Common myeloid progenitor, CD34-positive (primary cell): ENCODE results near the gene MRPL23.

Experiments used
- CTCF ChIA-PET: fragments of 350-600 bp; sonication (Branson Sonifier 250); formaldehyde crosslinking; loops from one replicate; lab custom pipeline; 2021; ENCODE audit warnings: antibody characterized with exemption; lab: Charles Lee
- POLR2A ChIA-PET: fragments of 350-600 bp; sonication (Branson Sonifier 250); formaldehyde crosslinking; loops from one replicate; lab custom pipeline; 2021; ENCODE audit warnings: antibody characterized with exemption; lab: Charles Lee
- DNase-seq, 3 donors: peaks; one replicate each; pipeline versions ENCODE4 v3.0.0 to v3.0.0-alpha.2; 2013
- H3K27ac ChIP-seq, 2 experiments: 1 replicate in 1 of 2; 2 replicates in 1 of 2; pipeline ENCODE4 v1.7.0; 2013; ENCODE audit warnings: inconsistent platforms in 2 of 2, low read length in 2 of 2, mild to moderate bottlenecking in 2 of 2, low read depth in 1 of 2, moderate library complexity in 1 of 2; ENCODE audit not compliant: severe bottlenecking in 2 of 2, insufficient read depth in 1 of 2, poor library complexity in 1 of 2
- H3K27me3 ChIP-seq, 5 experiments: replicated peaks in 2 of 5; 1 replicate in 3 of 5; 2 replicates in 2 of 5; pipeline versions ENCODE4 v1.6.1 to v1.7.0; 2013; ENCODE audit warnings: low read length in 4 of 5, mild to moderate bottlenecking in 2 of 5, moderate library complexity in 2 of 5, inconsistent platforms in 1 of 5; ENCODE audit not compliant: insufficient read depth in 5 of 5, control insufficient read depth in 4 of 5
- H3K36me3 ChIP-seq, 4 experiments: 1 replicate in 2 of 4; 2 replicates in 2 of 4; pipeline versions ENCODE4 v1.6.1 to v1.7.0; 2013; ENCODE audit warnings: low read length in 3 of 4, control low read depth in 1 of 4, mild to moderate bottlenecking in 1 of 4; ENCODE audit not compliant: control insufficient read depth in 4 of 4, insufficient read depth in 4 of 4
- H3K4me1 ChIP-seq, 4 experiments: 1 replicate in 3 of 4; 2 replicates in 1 of 4; pipeline versions ENCODE4 v1.6.1 to v1.7.1; 2013; ENCODE audit warnings: low read length in 3 of 4, mild to moderate bottlenecking in 3 of 4, control low read depth in 1 of 4, inconsistent platforms in 1 of 4, moderate library complexity in 1 of 4; ENCODE audit not compliant: control insufficient read depth in 4 of 4, insufficient read depth in 4 of 4; ENCODE audit errors: control extremely low read depth in 1 of 4
- H3K4me3 ChIP-seq, 7 experiments: 1 replicate in 4 of 7; 2 replicates in 3 of 7; pipeline versions ENCODE4 v1.5.1 to v1.7.0; 2013; ENCODE audit warnings: mild to moderate bottlenecking in 7 of 7, low read length in 6 of 7, moderate library complexity in 6 of 7, inconsistent platforms in 2 of 7, low read depth in 2 of 7, control low read depth in 1 of 7; ENCODE audit not compliant: insufficient read depth in 4 of 7, control insufficient read depth in 1 of 7; ENCODE audit errors: extremely low read depth in 1 of 7
- H3K9me3 ChIP-seq, 5 experiments: 1 replicate in 4 of 5; 2 replicates in 1 of 5; pipeline versions ENCODE4 v1.6.1 to v1.7.1; 2013; ENCODE audit warnings: low read length in 4 of 5, mild to moderate bottlenecking in 2 of 5, inconsistent platforms in 1 of 5, low read depth in 1 of 5, moderate library complexity in 1 of 5; ENCODE audit not compliant: control insufficient read depth in 4 of 5, insufficient read depth in 2 of 5; ENCODE audit errors: control extremely low read depth in 1 of 5
- WGBS: methylation state at CpG from one replicate; pipeline ENCODE4 v1.1.5; 2013; ENCODE audit not compliant: insufficient coverage; 5-methylcytosine and 5-hydroxymethylcytosine counted together

The MRPL23 gene

DNA sequence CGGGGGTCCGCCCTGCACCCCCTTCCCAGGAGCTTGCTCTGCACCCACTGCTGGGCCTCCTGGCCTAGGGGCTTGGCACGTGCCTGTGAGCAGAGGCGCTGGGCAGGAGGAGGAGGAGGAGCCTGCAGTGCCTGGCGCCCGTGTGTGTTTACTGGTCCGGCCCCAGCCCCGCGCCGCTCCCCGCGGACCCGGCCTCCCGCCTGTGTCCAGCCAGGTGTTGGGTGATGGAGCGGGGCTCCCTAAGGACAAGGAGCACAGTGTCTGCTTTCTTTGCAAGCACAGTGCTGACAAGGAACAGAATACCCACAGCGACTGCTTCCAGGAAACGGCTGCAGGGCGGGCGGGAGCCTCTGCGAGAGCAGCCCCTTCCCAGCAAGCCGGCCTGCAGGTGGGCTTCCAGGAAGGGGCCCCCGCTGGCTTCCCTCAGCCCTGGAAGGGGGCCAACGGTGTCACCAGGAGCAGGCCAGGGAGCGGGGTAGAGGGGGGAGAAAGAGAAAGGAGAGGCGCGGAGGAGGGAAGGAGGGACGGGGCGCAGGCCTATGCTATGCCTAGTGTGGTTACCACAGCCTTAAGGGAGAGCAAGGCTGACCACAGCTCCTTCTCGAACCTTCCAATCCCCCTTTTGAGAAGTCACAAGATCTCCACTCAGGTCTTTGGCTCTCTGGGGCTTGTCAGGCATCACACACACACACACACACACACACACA, 43.9 kb downstream of the MRPL23 start:
- CTCF ChIA-PET = interaction anchor here (1.4 kb wide), 1 partner anchor 160 kb away, joined by 5 read pairs; no protein-coding TSS in a partner anchor
- Histone ChIP-seq H3K4me3 (no peak overlapping the region), H3K9me3 (no peaks in the 10 kb centered on the region), H3K36me3 (no peaks in the 10 kb centered on the region), H3K27me3 (no peaks in the 10 kb centered on the region), H3K4me1 (no peaks in the 10 kb centered on the region), H3K27ac (no peak overlapping the region)
- WGBS = no CpG with 5 or more reads among the region's 29 CpGs
- POLR2A ChIA-PET = interaction anchor here (0.6 to 0.9 kb wide), 2 partner anchors 114 to 157 kb away, joined by 3 read pairs; no protein-coding TSS in a partner anchor
- no peak for DNase-seq

DNA sequence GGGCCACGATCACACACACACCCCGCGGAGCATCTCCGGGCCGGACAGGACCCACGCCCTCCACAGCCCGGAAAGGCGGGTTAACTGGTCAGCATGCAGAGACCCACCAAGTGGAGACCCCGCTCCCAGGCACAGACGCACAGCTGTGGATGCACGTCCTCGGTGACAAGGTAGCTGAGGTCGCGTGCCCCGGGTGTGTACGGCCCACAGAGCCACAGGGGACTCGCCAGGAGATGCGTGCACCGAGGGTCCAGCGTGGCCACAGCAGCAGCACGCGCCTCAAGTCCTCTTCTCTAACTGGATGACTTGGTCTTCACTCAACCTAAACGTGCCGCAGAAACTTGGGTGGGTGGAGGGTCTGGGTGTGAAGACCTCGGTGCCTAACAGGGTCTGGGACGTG, 45.0 kb downstream of the MRPL23 start:
- Histone ChIP-seq H3K4me1 (no peaks in the 10 kb centered on the region), H3K4me3 (no peak overlapping the region), H3K9me3 (no peaks in the 10 kb centered on the region), H3K36me3 (no peaks in the 10 kb centered on the region), H3K27me3 (no peaks in the 10 kb centered on the region), H3K27ac (no peak overlapping the region)
- WGBS = no CpG with 5 or more reads among the region's 26 CpGs
- DNase-seq = no peak
- ChIA-PET CTCF (interaction anchor here (1.4 kb wide), 1 partner anchor 159 kb away, joined by 5 read pairs; no protein-coding TSS in a partner anchor), POLR2A (interaction anchor here (0.6 kb wide), 1 partner anchor 116 kb away, joined by 3 read pairs; no protein-coding TSS in a partner anchor)

DNA sequence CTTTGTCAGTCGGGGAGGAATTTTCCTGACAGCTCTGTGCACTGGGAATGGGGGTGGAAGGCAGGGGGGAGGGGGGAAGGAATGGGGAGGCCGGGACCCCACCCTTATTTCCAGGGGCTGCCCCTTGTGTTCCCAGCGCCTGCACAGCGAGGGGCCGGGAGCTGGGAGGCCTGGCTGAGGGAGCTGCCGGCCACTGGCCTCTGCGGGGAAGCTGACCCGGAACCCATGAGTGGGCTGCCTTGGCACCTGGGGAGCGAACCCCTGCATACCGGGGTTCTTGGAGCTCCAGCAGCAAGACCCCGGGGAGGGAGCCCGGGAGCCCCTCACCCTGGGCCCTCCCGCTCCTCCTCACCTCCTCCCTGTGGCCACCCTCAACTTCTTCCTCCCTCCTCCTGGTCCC, 47.0 kb downstream of the MRPL23 start:
- CTCF ChIA-PET = interaction anchor here (0.6 to 1.6 kb wide), 2 partner anchors 148 to 156 kb away, joined by 3 to 4 read pairs; partner anchors contain the start of gene TNNI2
- Histone ChIP-seq H3K4me3 (no peak overlapping the region), H3K27me3 (no peaks in the 10 kb centered on the region), H3K36me3 (no peaks in the 10 kb centered on the region), H3K27ac (no peak overlapping the region), H3K4me1 (no peaks in the 10 kb centered on the region), H3K9me3 (no peaks in the 10 kb centered on the region)
- no peak for DNase-seq
- POLR2A ChIA-PET = no interaction called here
- no CpG with 5 or more reads among the region's 13 CpGs for WGBS

DNA sequence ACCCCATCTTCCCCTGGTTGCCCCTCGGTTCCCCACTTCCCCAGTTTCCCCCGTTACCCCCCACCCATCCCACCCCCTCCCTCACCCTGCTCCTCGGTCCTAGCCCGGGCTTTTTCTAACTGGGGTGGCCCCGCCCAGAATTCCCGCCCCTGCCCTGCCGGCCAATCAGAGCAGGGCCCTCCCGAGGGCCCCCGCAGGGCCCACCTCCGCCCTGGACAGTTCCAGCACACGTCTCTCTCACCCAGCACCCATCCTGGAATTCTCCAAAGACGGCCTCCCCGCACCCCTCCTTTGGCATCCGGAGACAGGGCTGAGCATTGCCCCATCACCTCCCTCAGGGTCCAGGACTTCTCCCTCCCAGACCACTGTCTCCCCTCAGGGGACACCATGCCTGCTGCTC, 50.6 kb downstream of the MRPL23 start, which contains the start of gene H19:
Gene H19 (minus strand): TSS at position 88 of the 400 bp plus-strand sequence.
- no peaks in the 10 kb centered on the region for H3K4me1 ChIP-seq
- no peak for DNase-seq
- CTCF ChIA-PET = interaction anchor here (0.9 to 1.5 kb wide), 9 partner anchors 9 to 358 kb away, joined by 3 to 8 read pairs (median 4); partner anchors contain the start of gene SYT8
- POLR2A ChIA-PET = no interaction called here
- H3K27me3 ChIP-seq = no peaks in the 10 kb centered on the region
- no peak within 1 kb of the TSS for H3K27ac ChIP-seq
- no CpG with 5 or more reads among the region's 14 CpGs for WGBS
- no peaks in the 10 kb centered on the region for H3K36me3 ChIP-seq
- no peak within 1 kb of the TSS for H3K4me3 ChIP-seq
- no peaks in the 10 kb centered on the region for H3K9me3 ChIP-seq

DNA sequence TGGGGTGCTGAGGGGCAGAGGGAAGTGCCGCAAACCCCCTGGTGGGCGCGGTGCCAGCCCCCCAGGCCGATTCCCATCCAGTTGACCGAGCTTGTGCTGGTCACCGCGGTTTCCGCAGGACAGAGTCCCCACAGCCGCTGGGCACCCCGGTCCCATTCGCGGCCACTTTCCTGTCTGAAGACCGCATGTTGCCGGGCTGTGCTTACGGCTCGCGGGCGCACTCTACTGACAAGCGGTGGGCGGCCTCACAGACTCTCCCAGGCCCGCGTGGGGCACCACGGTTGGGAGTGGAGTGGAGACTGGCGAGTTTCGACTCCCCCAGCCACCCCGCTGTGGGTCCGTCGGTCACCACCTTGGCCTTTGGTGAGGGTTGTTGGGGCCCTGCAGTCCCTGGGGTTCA, 51.2 kb downstream of the MRPL23 start:
- H3K27ac ChIP-seq = no peak overlapping the region
- no peaks in the 10 kb centered on the region for H3K4me1 ChIP-seq
- DNase-seq = no peak
- POLR2A ChIA-PET = no interaction called here
- H3K27me3 ChIP-seq = no peaks in the 10 kb centered on the region
- CTCF ChIA-PET = interaction anchor here (0.9 to 1.5 kb wide), 6 partner anchors 10 to 359 kb away, joined by 3 to 8 read pairs (median 4); partner anchors contain the start of gene SYT8
- no CpG with 5 or more reads among the region's 28 CpGs for WGBS
- no peak overlapping the region for H3K4me3 ChIP-seq
- no peaks in the 10 kb centered on the region for H3K36me3 ChIP-seq
- no peaks in the 10 kb centered on the region for H3K9me3 ChIP-seq

DNA sequence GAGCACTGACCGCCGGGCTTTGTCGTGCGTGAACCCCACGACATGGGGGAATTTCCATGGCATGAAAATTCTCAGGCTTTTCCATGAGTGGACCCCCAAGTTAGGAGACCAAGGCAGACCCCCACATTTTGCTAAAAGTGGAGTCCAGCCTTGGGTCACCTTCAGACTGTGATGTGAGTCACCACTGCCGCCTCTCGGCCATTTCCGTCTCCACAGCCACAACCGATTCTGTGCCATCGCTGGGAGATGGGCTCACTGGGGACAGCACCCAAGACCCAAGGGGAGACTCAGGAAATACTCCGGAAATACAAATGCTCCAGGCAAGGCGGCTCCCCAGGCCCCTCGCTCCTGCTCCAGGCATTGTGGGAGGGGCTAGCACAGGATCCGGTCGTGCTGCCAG, 51.7 kb downstream of the MRPL23 start:
- Histone ChIP-seq H3K9me3 (no peaks in the 10 kb centered on the region), H3K27ac (no peak overlapping the region), H3K27me3 (no peaks in the 10 kb centered on the region), H3K4me1 (no peaks in the 10 kb centered on the region), H3K36me3 (no peaks in the 10 kb centered on the region), H3K4me3 (no peak overlapping the region)
- POLR2A ChIA-PET = no interaction called here
- no peak for DNase-seq
- no CpG with 5 or more reads among the region's 15 CpGs for WGBS
- CTCF ChIA-PET = interaction anchor here (0.6 to 4.1 kb wide), 11 partner anchors 12 to 305 kb away, joined by 3 to 52 read pairs (median 4); partner anchors contain the start of genes SYT8 and TNNI2
